Stomach (tissue), 9 donors: ENCODE data around the gene SLC7A6OS. TPM values are rescaled to one million over a fixed set of nuclear protein-coding genes. Genes with fewer than 3 reads are reported as not detected.

Experiments used
- DNase-seq, 2 donors: peaks; one replicate each; pipeline versions ENCODE4 v3.0.0 to v3.0.0-alpha.2; 2013 to 2019
- H3K27ac ChIP-seq, 5 donors: fragments of 200-600 bp in 4 of 5; sonication (generic) in 4 of 5; one replicate each; pipeline ENCODE4 v1.5.1; 2013 to 2019; ENCODE audit warnings: mild to moderate bottlenecking in 1 of 5, moderate library complexity in 1 of 5
- H3K27me3 ChIP-seq, 3 donors: fragments of 200-600 bp; sonication (generic); one replicate each; pipeline ENCODE4 v1.5.1; 2017 to 2019; ENCODE audit warnings: mixed run types in 1 of 3
- H3K36me3 ChIP-seq, 4 donors: fragments of 200-600 bp; sonication (generic); 1 replicate in 3 of 4; 2 replicates in 1 of 4; pipeline ENCODE4 v1.5.1; 2016 to 2019
- H3K4me1 ChIP-seq, 4 donors: fragments of 200-600 bp; sonication (generic); one replicate each; pipeline ENCODE4 v1.5.1; 2016 to 2019
- H3K4me3 ChIP-seq, 4 donors: fragments of 200-600 bp; sonication (generic) in 3 of 4; one replicate each; pipeline ENCODE4 v1.5.1; 2016 to 2019; ENCODE audit warnings: mild to moderate bottlenecking in 1 of 4
- H3K9me3 ChIP-seq, 4 donors: fragments of 200-600 bp; sonication (generic); one replicate each; pipeline ENCODE4 v1.5.1; 2016 to 2019
- EP300 ChIP-seq: sonication (generic); formaldehyde crosslinking; IDR thresholded peaks from one replicate; pipeline ENCODE4 v1.6.1; 2017; ENCODE audit warnings: antibody characterized with exemption
- POLR2A ChIP-seq, 4 donors: fragments of 450-650 bp; IDR thresholded peaks; one replicate each; pipeline ENCODE4 v1.6.1; 2016; ENCODE audit warnings: antibody characterized with exemption in 4 of 4, control low read depth in 2 of 4, mild to moderate bottlenecking in 1 of 4, moderate library complexity in 1 of 4
- POLR2AphosphoS5 ChIP-seq, 3 donors: sonication (generic); formaldehyde crosslinking; IDR thresholded peaks; one replicate each; pipeline ENCODE4 v1.6.1; 2016; ENCODE audit warnings: antibody characterized with exemption in 3 of 3
- WGBS, 5 donors: extraction: QIAGEN DNeasy Blood & Tissue Kit in 3 of 5; methylation state at CpG; one replicate each; pipeline versions ENCODE4 v1.1.5 to v1.1.7; 2013 to 2018; 5-methylcytosine and 5-hydroxymethylcytosine counted together
- intact Hi-C: fragments of 100-400 bp; cut with DNase I; formaldehyde crosslinking; loops from one replicate; pipeline ENCODE4 v1.15.1; 2023; ENCODE audit warnings: low total_unique reads
- polyA plus RNA-seq, 3 donors: library from polyadenylated mRNA; stranded (reverse); fragments of 200-250 nt; gene quantifications; one replicate each; pipeline ENCODE4 v1.2.3, GENCODE V29; 2013
- total RNA-seq, 5 donors: library from RNA; depleted of rRNA; stranded (reverse); fragments of >200 nt; gene quantifications; one replicate each; pipeline versions ENCODE4 v1.1.0 to v1.2.3, GENCODE V29; 2014 to 2016
- TF ChIP-seq, protein P1 (sequence below), 7 experiments: fragments of 450-650 bp in 4 of 7; fragments of 200-600 bp in 3 of 7; sonication (generic) in 3 of 7; IDR thresholded peaks; one replicate each; pipeline ENCODE4 v1.5.1; 2016 to 2019; ENCODE audit warnings: antibody characterized with exemption in 7 of 7, control low read depth in 2 of 7, mild to moderate bottlenecking in 1 of 7
- donor health status: healthy with polysubstance abuse.
- donor health status: Bipolar disorder and iron deficiency.
- donor health status: healthy.

The SLC7A6OS gene
- total and polyA plus RNA-seq, 8 donors, result 4.7 to 41.4 (median 13.3) TPM

DNA sequence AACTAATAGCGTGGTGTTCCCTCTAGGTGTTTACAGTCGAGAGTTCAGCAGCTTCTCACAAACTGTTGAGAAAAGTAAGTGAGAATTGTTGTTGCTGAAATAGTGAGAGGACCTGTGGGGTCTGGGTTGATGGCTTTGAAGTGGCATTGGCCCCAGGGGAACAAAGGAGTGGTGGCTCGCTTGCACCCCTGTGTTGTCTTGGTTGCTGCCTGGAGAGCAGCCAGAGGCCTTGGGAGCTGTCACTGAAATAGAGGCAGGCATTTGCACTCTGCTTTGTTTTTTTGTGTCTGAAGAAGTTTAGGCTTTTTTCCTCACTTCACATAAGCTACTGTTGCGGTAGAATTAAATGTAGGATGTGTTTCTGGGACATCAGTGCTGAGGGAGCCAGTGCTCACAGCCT is 36.9 kb upstream of the SLC7A6OS start:
- TF ChIP-seq POLR2AphosphoS5 (IDR thresholded peaks at IDR 0.05) (no peak), POLR2A (IDR thresholded peaks at IDR 0.05) (no peak), EP300 (no peak)
- TF ChIP-seq, protein P1, sequence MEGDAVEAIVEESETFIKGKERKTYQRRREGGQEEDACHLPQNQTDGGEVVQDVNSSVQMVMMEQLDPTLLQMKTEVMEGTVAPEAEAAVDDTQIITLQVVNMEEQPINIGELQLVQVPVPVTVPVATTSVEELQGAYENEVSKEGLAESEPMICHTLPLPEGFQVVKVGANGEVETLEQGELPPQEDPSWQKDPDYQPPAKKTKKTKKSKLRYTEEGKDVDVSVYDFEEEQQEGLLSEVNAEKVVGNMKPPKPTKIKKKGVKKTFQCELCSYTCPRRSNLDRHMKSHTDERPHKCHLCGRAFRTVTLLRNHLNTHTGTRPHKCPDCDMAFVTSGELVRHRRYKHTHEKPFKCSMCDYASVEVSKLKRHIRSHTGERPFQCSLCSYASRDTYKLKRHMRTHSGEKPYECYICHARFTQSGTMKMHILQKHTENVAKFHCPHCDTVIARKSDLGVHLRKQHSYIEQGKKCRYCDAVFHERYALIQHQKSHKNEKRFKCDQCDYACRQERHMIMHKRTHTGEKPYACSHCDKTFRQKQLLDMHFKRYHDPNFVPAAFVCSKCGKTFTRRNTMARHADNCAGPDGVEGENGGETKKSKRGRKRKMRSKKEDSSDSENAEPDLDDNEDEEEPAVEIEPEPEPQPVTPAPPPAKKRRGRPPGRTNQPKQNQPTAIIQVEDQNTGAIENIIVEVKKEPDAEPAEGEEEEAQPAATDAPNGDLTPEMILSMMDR (IDR thresholded peaks at IDR 0.05), result no peak
- no peaks in the 10 kb centered on the region for H3K27me3 ChIP-seq
- H3K36me3 ChIP-seq, result peaks cover 38 to 96% (median 95%) of the 10 kb centered on the region in 4 donors

DNA sequence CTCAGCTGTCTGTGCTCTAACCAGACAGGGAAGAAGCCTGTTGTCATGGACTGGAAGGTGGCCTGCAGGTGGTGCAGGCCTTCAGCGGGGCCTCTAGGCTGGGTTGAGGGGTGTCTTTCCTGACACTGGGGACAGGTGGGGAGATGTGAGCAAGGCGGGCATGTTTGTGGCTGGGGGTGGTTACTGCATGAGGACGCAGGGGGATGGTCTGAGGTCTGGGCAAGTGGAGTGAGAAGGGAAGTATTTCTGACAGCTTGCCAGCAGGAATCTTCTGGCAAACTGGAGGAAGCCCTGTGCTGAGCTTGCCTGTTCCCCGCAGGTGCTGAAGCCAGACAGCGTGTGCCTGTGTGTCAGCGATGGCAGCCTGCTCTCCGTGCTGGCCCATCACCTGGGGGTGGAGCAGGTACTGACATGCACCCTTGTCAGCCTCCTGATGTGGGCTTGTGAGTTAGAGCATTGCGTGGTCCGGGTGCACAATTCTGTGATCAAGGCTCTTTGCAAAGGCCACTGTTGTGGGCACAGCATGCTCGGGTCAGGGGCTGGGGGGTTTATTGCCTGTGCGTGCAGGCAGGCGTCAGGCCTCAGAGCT is 36.2 kb upstream of the SLC7A6OS start:
- peaks cover 5 to 7% (median 6%) of the 10 kb centered on the region in 4 donors for H3K4me1 ChIP-seq
- peaks cover 37 to 96% (median 95%) of the 10 kb centered on the region in 4 donors for H3K36me3 ChIP-seq
- TF ChIP-seq, protein P1 (IDR thresholded peaks at IDR 0.05), result no peak
- no peak for TF ChIP-seq POLR2A (IDR thresholded peaks at IDR 0.05)
- TF ChIP-seq POLR2AphosphoS5 (IDR thresholded peaks at IDR 0.05), result no peak
- TF ChIP-seq EP300, result no peak
- H3K4me3 ChIP-seq, result no peak overlapping the region
- no peaks in the 10 kb centered on the region for H3K27me3 ChIP-seq
- no peaks in the 10 kb centered on the region for H3K9me3 ChIP-seq
- H3K27ac ChIP-seq, result no peak overlapping the region
- intact Hi-C loops, result no loop called here
- WGBS, 5 donors, result 91 to 95% (median 91%) methylated on average over 9 to 12 of the region's 12 CpGs
- DNase-seq, result no peak

More for the DNA sequence above, 36.9 kb upstream of the SLC7A6OS start:
- no peaks in the 10 kb centered on the region for H3K9me3 ChIP-seq
- H3K4me1 ChIP-seq, result peaks cover 6 to 9% (median 7%) of the 10 kb centered on the region in 4 donors
- 85 to 95% (median 88%) methylated on average over 4 of the region's 4 CpGs for WGBS, 5 donors
- H3K4me3 ChIP-seq, result no peak overlapping the region
- DNase-seq, result no peak
- no peak overlapping the region for H3K27ac ChIP-seq
- intact Hi-C loops, result no loop called here

DNA sequence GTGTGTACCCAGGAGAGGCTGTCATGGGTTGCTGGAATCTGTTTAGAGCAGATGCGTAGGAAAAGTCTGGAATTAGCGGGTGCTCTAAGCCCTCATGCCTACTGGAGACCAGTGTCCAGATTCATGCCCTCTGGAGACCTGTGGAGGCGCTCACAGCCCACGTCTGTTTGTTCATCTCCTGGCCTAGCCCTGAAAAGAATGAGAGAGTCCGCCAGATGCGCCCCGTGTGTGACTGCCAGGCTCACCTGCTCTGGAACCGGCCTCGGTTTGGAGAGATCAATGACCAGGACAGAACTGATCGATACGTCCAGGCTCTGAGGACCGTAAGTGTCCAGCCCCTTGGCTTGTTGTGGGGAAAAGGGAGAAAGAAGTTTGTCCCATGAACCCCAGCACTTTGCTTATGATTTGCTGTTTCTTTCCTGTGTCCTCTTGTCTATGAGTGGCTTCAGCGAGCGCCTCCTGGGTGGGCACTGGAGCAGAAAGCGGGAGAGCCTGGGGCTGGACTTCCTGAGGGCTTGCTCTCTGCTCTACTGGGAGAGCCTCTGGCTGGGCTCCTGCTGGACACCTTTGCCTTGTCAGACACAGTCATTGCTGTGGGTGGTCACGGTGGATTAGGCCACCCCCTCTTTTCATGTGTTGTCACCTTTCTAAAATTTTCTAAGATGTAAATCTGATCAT is 35.4 kb upstream of the SLC7A6OS start:
- Histone ChIP-seq H3K27ac (no peak overlapping the region), H3K9me3 (no peaks in the 10 kb centered on the region), H3K27me3 (no peaks in the 10 kb centered on the region), H3K4me3 (no peak overlapping the region), H3K36me3 (peaks cover 38 to 96% (median 95%) of the 10 kb centered on the region in 4 donors), H3K4me1 (peaks cover 0 to 1% (median 0%) of the 10 kb centered on the region in 4 donors)
- 94 to 97% (median 96%) methylated on average over 16 of the region's 16 CpGs for WGBS, 5 donors
- TF ChIP-seq POLR2A (IDR thresholded peaks at IDR 0.05) (no peak), EP300 (no peak), POLR2AphosphoS5 (IDR thresholded peaks at IDR 0.05) (no peak)
- TF ChIP-seq, protein P1 (IDR thresholded peaks at IDR 0.05), result no peak
- no peak for DNase-seq
- intact Hi-C loops, result no loop called here

DNA sequence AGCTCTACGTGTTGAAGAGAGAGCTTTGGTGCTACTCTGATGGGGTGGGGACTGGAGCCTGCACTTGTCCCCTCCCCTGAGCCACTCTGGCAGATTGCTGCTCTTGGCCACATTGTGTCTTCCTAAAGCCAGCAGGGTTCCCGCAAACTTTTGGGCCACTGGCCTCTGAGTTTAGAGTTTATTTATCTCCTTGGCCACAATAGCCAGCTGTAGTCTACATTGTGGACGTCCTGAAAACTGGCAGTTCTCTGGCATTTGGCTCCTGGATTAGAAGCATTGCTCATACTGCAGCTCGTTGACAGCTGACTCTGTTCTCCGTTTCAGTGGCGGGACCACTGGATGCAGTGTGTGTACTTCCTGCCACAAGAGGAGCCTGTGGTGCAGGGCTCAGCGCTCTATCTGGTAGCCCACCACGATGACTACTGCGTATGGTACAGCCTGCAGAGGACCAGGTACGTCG is 34.6 kb upstream of the SLC7A6OS start:
- Histone ChIP-seq H3K27ac (no peak overlapping the region), H3K36me3 (peaks cover 42 to 96% (median 95%) of the 10 kb centered on the region in 4 donors), H3K27me3 (no peaks in the 10 kb centered on the region), H3K4me3 (no peak overlapping the region), H3K4me1 (no peaks in the 10 kb centered on the region), H3K9me3 (no peaks in the 10 kb centered on the region)
- DNase-seq, result no peak
- TF ChIP-seq, protein P1 (IDR thresholded peaks at IDR 0.05), result no peak
- TF ChIP-seq POLR2AphosphoS5 (IDR thresholded peaks at IDR 0.05) (no peak), POLR2A (IDR thresholded peaks at IDR 0.05) (no peak), EP300 (no peak)
- intact Hi-C loops, result no loop called here
- 76 to 82% (median 78%) methylated on average over 8 to 11 of the region's 11 CpGs for WGBS, 5 donors
